Transverse colon (tissue), 4 donors: ENCODE data around the gene HOXD3. TPM values are rescaled to one million over a fixed set of nuclear protein-coding genes. Genes with fewer than 3 reads are reported as not detected.

ENCODE experiments used
- DNase-seq: peaks from one replicate; pipeline ENCODE4 v3.0.0-alpha.2; 2019
- H3K27ac ChIP-seq, 4 donors: fragments of 200-600 bp; sonication (generic); 2 replicates each; pipeline ENCODE4 v1.5.1; 2016 to 2018; ENCODE audit warnings: inconsistent platforms in 4 of 4
- H3K27me3 ChIP-seq: fragments of 200-600 bp; sonication (generic); 2 replicates; pipeline ENCODE4 v1.5.1; 2017; ENCODE audit warnings: inconsistent platforms
- H3K36me3 ChIP-seq, 4 donors: fragments of 200-600 bp; sonication (generic); 2 replicates each; pipeline ENCODE4 v1.5.1; 2017 to 2019; ENCODE audit warnings: inconsistent platforms in 4 of 4
- H3K4me1 ChIP-seq, 4 donors: fragments of 200-600 bp; sonication (generic); 2 replicates each; pipeline ENCODE4 v1.5.1; 2017 to 2020; ENCODE audit warnings: inconsistent platforms in 4 of 4
- H3K4me3 ChIP-seq, 4 donors: fragments of 200-600 bp; sonication (generic); 1 replicate in 1 of 4; 2 replicates in 3 of 4; pipeline versions ENCODE4 v1.5.1 to v1.6.1; 2017 to 2019; ENCODE audit warnings: inconsistent platforms in 4 of 4
- H3K9me3 ChIP-seq, 2 donors: fragments of 200-600 bp; sonication (generic); 2 replicates each; pipeline ENCODE4 v1.5.1; 2017 to 2019; ENCODE audit warnings: inconsistent platforms in 2 of 2
- EP300 ChIP-seq: sonication (generic); formaldehyde crosslinking; IDR thresholded peaks from one replicate; pipeline ENCODE4 v1.6.1; 2017; ENCODE audit warnings: antibody characterized with exemption, low read depth
- POLR2A ChIP-seq: fragments of 450-650 bp; IDR thresholded peaks from one replicate; pipeline ENCODE4 v1.6.1; 2016; ENCODE audit warnings: antibody characterized with exemption, mild to moderate bottlenecking, moderate library complexity
- POLR2AphosphoS5 ChIP-seq, 3 donors: sonication (generic); formaldehyde crosslinking; IDR thresholded peaks; one replicate each; pipeline ENCODE4 v1.6.1; 2016; ENCODE audit warnings: antibody characterized with exemption in 3 of 3
- WGBS, 2 donors: methylation state at CpG; one replicate each; pipeline ENCODE4 v1.1.5; 2018; ENCODE audit warnings: low coverage in 1 of 2; 5-methylcytosine and 5-hydroxymethylcytosine counted together
- in situ Hi-C, 4 donors: fragments of 200-750 bp; cut with MboI; loops; one replicate each; pipeline versions ENCODE4 v1.15.0 to v1.15.1; 2017; ENCODE audit warnings: low sequenced_read_pairs in 3 of 4, low pct_ligation_motif_present in 1 of 4, low pct_unique_long_range_greater_than_20kb in 1 of 4
- intact Hi-C: fragments of 100-400 bp; cut with DNase I; formaldehyde crosslinking; loops from one replicate; pipeline ENCODE4 v1.15.1; 2023; ENCODE audit warnings: low total_unique reads
- total RNA-seq, 4 donors: library from RNA; depleted of rRNA; stranded (reverse); fragments of >200 nt; gene quantifications; one replicate each; pipeline ENCODE4 v1.1.0, GENCODE V29; 2016
- TF ChIP-seq, protein P1 (sequence below), 5 experiments: fragments of 200-600 bp in 3 of 5; fragments of 450-650 bp in 2 of 5; sonication (generic) in 3 of 5; IDR thresholded peaks; 1 replicate in 2 of 5; 2 replicates in 3 of 5; pipeline ENCODE4 v1.5.1; 2016 to 2017; ENCODE audit warnings: antibody characterized with exemption in 5 of 5, inconsistent platforms in 3 of 5, mild to moderate bottlenecking in 2 of 5, moderate library complexity in 1 of 5

The HOXD3 gene
- total RNA-seq, 4 donors from 2014 or later, result 2.0 to 15.7 (median 7.6) TPM; not detected in 1

DNA sequence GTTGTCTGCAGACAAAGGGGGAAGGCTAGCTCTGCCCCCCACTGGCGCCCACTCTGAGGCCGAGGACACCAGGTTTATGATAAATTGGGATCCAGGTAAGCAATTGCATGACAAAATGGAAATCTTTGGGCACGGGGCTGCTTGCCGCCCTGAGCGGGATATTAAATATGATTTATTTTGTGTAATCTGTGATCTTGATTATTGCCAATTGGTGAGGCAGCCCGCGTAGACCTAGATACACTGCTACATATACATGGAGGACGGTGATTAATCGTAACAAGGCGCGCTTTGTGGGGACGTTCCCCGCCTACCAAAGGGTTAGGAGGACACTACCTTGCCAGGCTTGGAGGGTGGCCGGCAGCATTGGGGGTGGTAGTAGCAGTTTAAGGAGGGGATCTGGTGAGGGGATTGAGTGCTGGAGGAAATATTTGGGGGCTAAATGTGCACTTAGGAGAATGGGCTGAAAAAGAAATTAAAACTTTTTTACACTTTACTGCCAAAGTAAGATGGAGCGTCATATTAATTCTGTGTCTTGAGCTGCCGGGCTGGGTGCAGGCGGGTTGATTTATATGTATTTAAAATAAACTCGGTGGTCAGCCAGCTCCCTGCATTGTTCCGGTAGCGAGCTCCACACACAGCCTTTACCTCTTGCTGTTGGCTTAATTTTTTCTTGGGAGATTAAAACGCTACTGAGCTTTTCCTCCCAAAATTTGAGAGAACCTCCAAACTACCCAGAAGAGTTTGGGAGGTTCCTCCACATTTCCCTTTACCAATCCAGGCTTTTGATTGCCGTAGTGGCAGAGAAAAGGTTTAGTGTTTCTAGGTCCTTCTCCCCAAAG, 4.1 kb downstream of the HOXD3 start:
- no peak overlapping the region for H3K27ac ChIP-seq
- in situ Hi-C loops, result no loop called here

DNA sequence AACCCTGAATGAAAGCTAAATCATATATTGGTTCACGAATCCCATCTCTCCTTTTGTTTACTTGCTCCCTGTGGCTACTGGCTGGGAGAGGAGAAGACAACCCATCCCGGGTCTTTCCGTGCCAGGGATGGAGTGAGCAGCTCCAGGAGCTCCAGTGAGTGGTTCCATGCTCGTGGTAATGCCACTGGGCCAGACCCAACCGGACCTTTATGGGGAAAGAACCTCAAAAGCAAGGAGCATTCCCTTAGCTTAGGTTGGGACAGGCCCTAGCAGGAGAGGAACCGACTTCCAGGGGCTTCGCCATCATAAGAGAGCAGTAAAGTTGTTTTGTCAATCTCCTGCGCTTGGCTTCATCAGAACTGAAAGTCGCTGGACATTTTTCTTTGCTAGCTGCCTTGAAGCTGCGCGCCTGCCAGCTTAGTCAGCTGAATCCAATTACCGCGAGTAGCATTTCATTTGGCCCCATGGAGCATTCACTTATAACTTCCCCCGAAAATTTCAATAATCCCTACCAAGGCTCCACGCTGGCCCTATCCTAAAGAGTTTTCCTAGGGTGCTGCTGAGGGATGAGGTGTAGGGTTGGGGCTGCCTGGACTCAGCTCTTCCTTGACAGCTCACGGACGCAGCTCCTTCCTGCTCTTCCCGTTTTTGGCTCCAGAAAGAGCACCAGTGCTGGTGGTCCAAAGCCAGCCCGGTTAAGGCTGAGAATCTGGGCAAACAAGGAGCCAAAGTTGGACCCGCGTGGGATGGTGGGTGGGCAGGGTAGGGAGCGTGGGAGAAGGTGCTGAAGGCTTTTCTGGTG, 4.9 kb downstream of the HOXD3 start:
- Histone ChIP-seq H3K4me1 (peaks cover 4 to 49% (median 23%) of the 10 kb centered on the region in 4 donors), H3K9me3 (no peaks in the 10 kb centered on the region), H3K36me3 (no peaks in the 10 kb centered on the region), H3K27me3 (peaks cover 92% of the 10 kb centered on the region), H3K27ac (no peak overlapping the region), H3K4me3 (no peak overlapping the region)
- TF ChIP-seq POLR2AphosphoS5 (IDR thresholded peaks at IDR 0.05) (no peak), POLR2A (no peak), EP300 (no peak)
- TF ChIP-seq, protein P1, sequence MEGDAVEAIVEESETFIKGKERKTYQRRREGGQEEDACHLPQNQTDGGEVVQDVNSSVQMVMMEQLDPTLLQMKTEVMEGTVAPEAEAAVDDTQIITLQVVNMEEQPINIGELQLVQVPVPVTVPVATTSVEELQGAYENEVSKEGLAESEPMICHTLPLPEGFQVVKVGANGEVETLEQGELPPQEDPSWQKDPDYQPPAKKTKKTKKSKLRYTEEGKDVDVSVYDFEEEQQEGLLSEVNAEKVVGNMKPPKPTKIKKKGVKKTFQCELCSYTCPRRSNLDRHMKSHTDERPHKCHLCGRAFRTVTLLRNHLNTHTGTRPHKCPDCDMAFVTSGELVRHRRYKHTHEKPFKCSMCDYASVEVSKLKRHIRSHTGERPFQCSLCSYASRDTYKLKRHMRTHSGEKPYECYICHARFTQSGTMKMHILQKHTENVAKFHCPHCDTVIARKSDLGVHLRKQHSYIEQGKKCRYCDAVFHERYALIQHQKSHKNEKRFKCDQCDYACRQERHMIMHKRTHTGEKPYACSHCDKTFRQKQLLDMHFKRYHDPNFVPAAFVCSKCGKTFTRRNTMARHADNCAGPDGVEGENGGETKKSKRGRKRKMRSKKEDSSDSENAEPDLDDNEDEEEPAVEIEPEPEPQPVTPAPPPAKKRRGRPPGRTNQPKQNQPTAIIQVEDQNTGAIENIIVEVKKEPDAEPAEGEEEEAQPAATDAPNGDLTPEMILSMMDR (IDR thresholded peaks at IDR 0.05), result no peak
- WGBS, 2 donors, result 34 to 71% methylated on average over 7 to 22 of the region's 22 CpGs
- no peak for DNase-seq
- in situ Hi-C loops (no loop called here), intact Hi-C loops (no loop called here)

More for the DNA sequence above, 4.1 kb downstream of the HOXD3 start:
- TF ChIP-seq POLR2A (no peak), EP300 (no peak), POLR2AphosphoS5 (IDR thresholded peaks at IDR 0.05) (no peak)
- TF ChIP-seq, protein P1 (IDR thresholded peaks at IDR 0.05), result no peak
- intact Hi-C loops, result no loop called here
- DNase-seq, result no peak
- Histone ChIP-seq H3K36me3 (no peaks in the 10 kb centered on the region), H3K27me3 (peaks cover 98% of the 10 kb centered on the region), H3K4me1 (peaks cover 4 to 55% (median 27%) of the 10 kb centered on the region in 4 donors), H3K4me3 (peak overlapping the region in 1 of 4 donors; percentile 10), H3K9me3 (no peaks in the 10 kb centered on the region)
- 44 to 50% methylated on average over 7 to 22 of the region's 22 CpGs for WGBS, 2 donors

DNA sequence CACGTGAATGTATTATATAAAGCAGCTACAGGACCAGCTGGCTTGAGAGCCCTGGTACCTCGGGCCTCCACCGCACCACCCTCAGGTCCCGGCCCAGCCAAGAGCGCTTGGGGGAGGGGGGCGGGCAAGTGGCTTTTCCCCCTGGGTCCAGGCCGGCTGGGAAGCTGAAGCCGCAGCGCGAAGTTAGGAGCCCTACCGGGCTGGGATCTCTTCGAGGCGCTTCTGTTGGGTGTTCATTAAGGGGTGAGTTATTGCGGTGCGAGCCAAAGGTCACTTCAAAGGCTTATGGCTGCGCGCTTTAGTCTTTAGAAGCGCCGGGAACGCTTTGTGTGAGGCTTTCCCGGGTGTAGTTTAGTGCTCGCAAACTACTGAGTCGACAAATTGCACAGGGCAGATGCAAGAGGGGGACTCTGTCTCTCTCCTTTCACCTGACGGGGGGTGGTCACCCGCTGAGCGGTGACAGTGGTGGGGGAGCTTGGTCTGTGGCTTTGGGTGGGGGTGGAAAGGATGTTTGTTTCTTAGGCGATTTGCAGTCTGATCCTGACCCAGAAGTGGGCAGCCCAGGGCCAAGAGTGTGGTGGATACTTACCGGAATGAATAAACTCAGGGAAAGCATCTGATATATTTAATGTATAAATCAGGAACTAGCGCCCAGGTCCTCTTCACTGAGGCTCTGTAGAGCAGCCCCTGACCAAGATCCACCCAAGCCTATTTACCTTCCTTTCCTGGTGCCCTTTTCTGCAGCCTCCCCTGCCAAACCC, 6.0 kb downstream of the HOXD3 start:
- in situ Hi-C loops (no loop called here), intact Hi-C loops (no loop called here)
- Histone ChIP-seq H3K36me3 (no peaks in the 10 kb centered on the region), H3K9me3 (no peaks in the 10 kb centered on the region), H3K27ac (no peak overlapping the region), H3K4me3 (no peak overlapping the region), H3K4me1 (peaks cover 4 to 41% (median 21%) of the 10 kb centered on the region in 4 donors), H3K27me3 (peaks cover 84% of the 10 kb centered on the region)
- TF ChIP-seq POLR2A, result no peak
- no peak for TF ChIP-seq POLR2AphosphoS5 (IDR thresholded peaks at IDR 0.05)
- TF ChIP-seq, protein P1 (IDR thresholded peaks at IDR 0.05), result no peak
- TF ChIP-seq EP300, result no peak
- no peak for DNase-seq
- 29% methylated on average over 29 of the region's 29 CpGs; no CpG with 5 or more reads in 1 of the 2 donors for WGBS, 2 donors

DNA sequence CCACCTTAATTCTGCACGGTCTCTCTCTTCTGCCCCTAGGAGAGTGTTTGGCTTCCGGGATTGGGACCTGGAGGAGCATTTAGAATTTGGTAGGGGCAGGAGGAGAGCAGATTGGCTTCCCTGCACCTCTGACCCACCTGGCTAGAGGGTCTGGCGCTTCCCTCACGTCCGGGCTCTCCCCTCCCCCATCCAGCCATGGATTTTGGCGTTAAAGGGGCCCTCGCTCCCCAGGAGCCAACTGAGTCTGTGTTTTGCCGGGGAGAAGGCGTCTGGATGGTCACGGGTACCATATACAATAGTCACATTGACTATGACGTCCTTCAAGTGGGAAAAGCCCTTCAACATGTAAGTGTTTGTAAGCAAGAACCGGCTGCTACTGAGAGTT, 6.6 kb downstream of the HOXD3 start:
- WGBS, 2 donors, result 44 to 56% methylated on average over 3 to 12 of the region's 12 CpGs
- Histone ChIP-seq H3K4me3 (no peak overlapping the region), H3K9me3 (no peaks in the 10 kb centered on the region), H3K36me3 (no peaks in the 10 kb centered on the region), H3K27ac (no peak overlapping the region), H3K4me1 (peaks cover 4 to 36% (median 18%) of the 10 kb centered on the region in 4 donors), H3K27me3 (peaks cover 79% of the 10 kb centered on the region)
- intact Hi-C loops, result no loop called here
- DNase-seq, result no peak
- in situ Hi-C loops, result no loop called here
- no peak for TF ChIP-seq POLR2A
- TF ChIP-seq POLR2AphosphoS5 (IDR thresholded peaks at IDR 0.05), result no peak
- TF ChIP-seq, protein P1 (IDR thresholded peaks at IDR 0.05), result no peak
- TF ChIP-seq EP300, result no peak
